HG03066 (cell line): ENCODE measurements around the gene DUSP6.

Source experiments
- ATAC-seq: cut with Tn5 transposase; IDR thresholded peaks from one replicate; pipeline ENCODE4 v1.9.1; 2021; ENCODE audit warnings: low read depth; ENCODE audit not compliant: unreplicated experiment

The DUSP6 gene

DNA sequence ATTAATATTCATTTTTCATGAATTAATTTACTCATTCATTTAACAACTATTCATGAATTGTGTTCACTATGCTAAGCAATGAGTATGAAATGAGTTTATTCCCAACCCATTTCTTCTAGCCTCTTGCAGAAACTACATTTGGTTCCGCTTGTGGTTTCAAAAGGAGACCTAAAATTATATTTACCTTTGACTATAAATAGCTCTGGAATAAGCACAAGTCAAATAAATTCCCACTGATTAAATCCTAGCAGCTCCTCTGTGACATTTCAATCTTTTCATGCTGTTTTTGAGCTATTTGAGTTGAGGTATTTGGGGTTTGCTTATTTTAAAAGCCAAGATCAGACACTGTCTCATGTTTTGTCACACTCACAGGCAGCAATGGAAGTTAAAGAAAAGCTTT, 46.9 kb downstream of the DUSP6 start:
- ATAC-seq = no peak

DNA sequence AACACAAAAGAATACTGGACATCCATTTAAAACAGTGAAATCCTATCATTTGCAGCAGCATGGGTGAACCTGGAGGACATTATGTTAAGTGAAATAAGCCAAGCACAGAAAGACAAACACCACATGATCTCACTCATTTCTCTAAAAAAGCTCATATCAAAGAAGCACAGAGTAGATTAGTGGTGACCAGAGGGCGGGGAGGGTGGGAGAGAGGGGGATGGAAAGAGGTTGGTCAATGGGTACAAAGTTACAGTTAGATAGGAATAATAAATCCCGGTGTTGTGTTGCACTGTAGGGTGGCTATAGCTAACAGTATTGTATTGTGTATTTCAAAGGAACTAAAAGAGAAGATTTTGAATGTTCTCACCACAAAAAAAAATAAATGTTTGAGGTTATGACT, 52.4 kb downstream of the DUSP6 start:
- no peak for ATAC-seq

- no peak for ATAC-seq
Measured at GRCh38 chr12:89299417-89299816, 52.9 kb downstream of the DUSP6 start.
